ENCODE data around the gene FBXO7.

GRCh38 chr22:32518381-32518780, 43.8 kb downstream of the FBXO7 start:
- TF ChIP-seq POLR2AphosphoS5 (IDR thresholded peaks at IDR 0.05; ENCODE audit: low read depth, low read length) (no peak), REST (IDR thresholded peaks at IDR 0.05; ENCODE audit: insufficient read depth in 1 of 2, low read depth in 2 of 2, low read length in 2 of 2) (no peak), TAF1 (IDR thresholded peaks at IDR 0.05; ENCODE audit: borderline replicate concordance, insufficient read depth, low read length) (no peak), SIN3A (IDR thresholded peaks at IDR 0.05; ENCODE audit: borderline replicate concordance, insufficient read depth, low read length) (no peak), FOXP2 (optimal IDR thresholded peaks at IDR 0.05; ENCODE audit: borderline replicate concordance, extremely low read depth, extremely low read length, insufficient read depth) (no peak)
